Esophagus muscularis mucosa (tissue), 4 donors: Measurements from ENCODE around the gene TOX2. TPM values are rescaled to one million over a fixed set of nuclear protein-coding genes. Genes with fewer than 3 reads are reported as not detected.

Experiments
- DNase-seq: peaks from one replicate; pipeline ENCODE4 v3.0.0-alpha.2; 2017; ENCODE audit errors: extremely low spot score
- H3K27ac ChIP-seq, 4 donors: fragments of 200-600 bp; sonication (generic); replicated peaks in 1 of 4; 1 replicate in 3 of 4; 2 replicates in 1 of 4; pipeline ENCODE4 v1.5.1; 2016 to 2019; ENCODE audit warnings: mild to moderate bottlenecking in 1 of 4
- H3K27me3 ChIP-seq, 4 donors: fragments of 200-600 bp; sonication (generic); one replicate each; pipeline versions ENCODE4 v1.5.1 to v1.6.0; 2016 to 2019
- H3K36me3 ChIP-seq, 4 donors: fragments of 200-600 bp; sonication (generic); one replicate each; pipeline ENCODE4 v1.5.1; 2016 to 2019
- H3K4me1 ChIP-seq, 4 donors: fragments of 200-600 bp; sonication (generic); one replicate each; pipeline ENCODE4 v1.5.1; 2016 to 2019
- H3K4me3 ChIP-seq, 4 donors: fragments of 200-600 bp; sonication (generic); 1 replicate in 2 of 4; 2 replicates in 2 of 4; pipeline ENCODE4 v1.5.1; 2016 to 2019; ENCODE audit warnings: mild to moderate bottlenecking in 4 of 4, moderate library complexity in 1 of 4
- H3K9me3 ChIP-seq, 4 donors: fragments of 200-600 bp; sonication (generic); 1 replicate in 3 of 4; 2 replicates in 1 of 4; pipeline ENCODE4 v1.5.1; 2016 to 2019
- CTCF ChIP-seq, 3 experiments: fragments of 200-600 bp in 2 of 3; fragments of 450-650 bp in 1 of 3; sonication (generic) in 2 of 3; IDR thresholded peaks; one replicate each; pipeline ENCODE4 v1.5.1; 2017 to 2019; ENCODE audit warnings: antibody characterized with exemption in 3 of 3, mild to moderate bottlenecking in 2 of 3, moderate library complexity in 1 of 3
- EP300 ChIP-seq: sonication (generic); formaldehyde crosslinking; IDR thresholded peaks from one replicate; pipeline ENCODE4 v1.6.1; 2017; ENCODE audit warnings: antibody characterized with exemption
- POLR2A ChIP-seq: fragments of 450-650 bp; IDR thresholded peaks from one replicate; pipeline ENCODE4 v1.6.1; 2017; ENCODE audit warnings: antibody characterized with exemption, moderate library complexity, mild to moderate bottlenecking, low read depth
- POLR2AphosphoS5 ChIP-seq, 2 donors: sonication (generic); formaldehyde crosslinking; IDR thresholded peaks; one replicate each; pipeline ENCODE4 v1.6.1; 2017; ENCODE audit warnings: antibody characterized with exemption in 2 of 2
- WGBS: methylation state at CpG from one replicate; pipeline ENCODE4 v1.1.5; 2018; 5-methylcytosine and 5-hydroxymethylcytosine counted together
- intact Hi-C: fragments of 100-400 bp; cut with DNase I; formaldehyde crosslinking; loops from one replicate; pipeline ENCODE4 v1.15.1; 2023
- total RNA-seq, 4 donors: library from RNA; depleted of rRNA; stranded (reverse); fragments of >200 nt; gene quantifications; one replicate each; pipeline versions ENCODE4 v1.1.0 to v1.2.1, GENCODE V29; 2016

TOX2 gene
- total RNA-seq, 4 donors from 2014 or later = 19.4 to 39.5 (median 32.8) TPM

GRCh38 chr20:43906505-43907034 is 8.1 kb upstream of the TOX2 start:
- Histone ChIP-seq H3K4me1 (no peaks in the 10 kb centered on the region), H3K27me3 (no peaks in the 10 kb centered on the region), H3K9me3 (peaks cover 0 to 17% (median 1%) of the 10 kb centered on the region in 4 donors), H3K36me3 (no peaks in the 10 kb centered on the region), H3K4me3 (no peak overlapping the region), H3K27ac (no peak overlapping the region)
- WGBS = 89% methylated on average over 2 of the region's 2 CpGs
- intact Hi-C loops = no loop called here
- TF ChIP-seq CTCF (IDR thresholded peaks at IDR 0.05) = no peak
- DNase-seq = peak; percentile 57

GRCh38 chr20:43909211-43909610 is 5.4 kb upstream of the TOX2 start:
- Histone ChIP-seq H3K36me3 (no peaks in the 10 kb centered on the region), H3K4me3 (no peak overlapping the region), H3K27me3 (peaks cover 0 to 4% (median 0%) of the 10 kb centered on the region in 4 donors), H3K27ac (no peak overlapping the region), H3K9me3 (peaks cover 0 to 35% (median 21%) of the 10 kb centered on the region in 4 donors), H3K4me1 (peaks cover 0 to 5% (median 3%) of the 10 kb centered on the region in 4 donors)
- WGBS = 91% methylated on average over 3 of the region's 3 CpGs
- TF ChIP-seq POLR2A (no peak), CTCF (IDR thresholded peaks at IDR 0.05) (no peak), EP300 (no peak), POLR2AphosphoS5 (IDR thresholded peaks at IDR 0.05) (no peak)
- intact Hi-C loops = no loop called here
- DNase-seq = peak; percentile 60

GRCh38 chr20:43909720-43910119 is 4.9 kb upstream of the TOX2 start:
- Histone ChIP-seq H3K4me1 (peaks cover 0 to 8% (median 7%) of the 10 kb centered on the region in 4 donors), H3K27ac (no peak overlapping the region), H3K27me3 (peaks cover 0 to 7% (median 0%) of the 10 kb centered on the region in 4 donors), H3K4me3 (no peak overlapping the region), H3K9me3 (peaks cover 0 to 35% (median 21%) of the 10 kb centered on the region in 4 donors), H3K36me3 (no peaks in the 10 kb centered on the region)
- no peak for DNase-seq
- intact Hi-C loops = loop anchor here (10.0 kb wide), 1 partner anchor 155 kb away; no protein-coding TSS in a partner anchor
- 48% methylated on average over 5 of the region's 5 CpGs for WGBS
- TF ChIP-seq EP300 = no peak
- no peak for TF ChIP-seq CTCF (IDR thresholded peaks at IDR 0.05)
- TF ChIP-seq POLR2AphosphoS5 (IDR thresholded peaks at IDR 0.05) = no peak
- TF ChIP-seq POLR2A = no peak

- Histone ChIP-seq H3K9me3 (peaks cover 0 to 35% (median 21%) of the 10 kb centered on the region in 4 donors), H3K27ac (no peak overlapping the region), H3K4me3 (no peak overlapping the region), H3K4me1 (peaks cover 0 to 16% (median 12%) of the 10 kb centered on the region in 4 donors), H3K27me3 (peaks cover 0 to 12% (median 0%) of the 10 kb centered on the region in 4 donors), H3K36me3 (no peaks in the 10 kb centered on the region)
- DNase-seq = peak; percentile 75
- WGBS = 94% methylated on average over 4 of the region's 4 CpGs
- TF ChIP-seq CTCF (IDR thresholded peaks at IDR 0.05) = no peak
- intact Hi-C loops = loop anchor here (10.0 kb wide), 1 partner anchor 156 kb away; no protein-coding TSS in a partner anchor
These were observed 4.1 kb upstream of the TOX2 start for GRCh38 chr20:43910564-43910963.

- Histone ChIP-seq H3K9me3 (peaks cover 0 to 35% (median 21%) of the 10 kb centered on the region in 4 donors), H3K4me3 (no peak overlapping the region), H3K36me3 (no peaks in the 10 kb centered on the region), H3K27me3 (peaks cover 0 to 17% (median 0%) of the 10 kb centered on the region in 4 donors), H3K4me1 (peaks cover 2 to 21% (median 17%) of the 10 kb centered on the region in 4 donors), H3K27ac (no peak overlapping the region)
- peak; percentile 60 for DNase-seq
- TF ChIP-seq POLR2A (no peak), CTCF (IDR thresholded peaks at IDR 0.05) (no peak), EP300 (no peak), POLR2AphosphoS5 (IDR thresholded peaks at IDR 0.05) (no peak)
- intact Hi-C loops = loop anchor here (10.0 kb wide), 1 partner anchor 156 kb away; no protein-coding TSS in a partner anchor
- WGBS = 76% methylated on average over 2 of the region's 2 CpGs
These were observed 3.6 kb upstream of the TOX2 start for GRCh38 chr20:43911066-43911465.
